Loucy (cell line): ENCODE data around the gene ACBD5.
"Not testable (repeated sequence)": the region's sequence is repeated elsewhere in the genome, so short reads cannot be mapped to it uniquely, and the experiment has no call there.

Experiments
- H2AFZ ChIP-seq: fragments of 200-600 bp; sonication (generic); 2 replicates; pipeline ENCODE4 v1.6.0; 2016; ENCODE audit warnings: antibody characterized with exemption, mild to moderate bottlenecking, low read length, moderate library complexity
- H3F3A ChIP-seq: fragments of 200-600 bp; 2 replicates; pipeline ENCODE4 v1.6.0; 2016; ENCODE audit warnings: antibody characterized with exemption, low read depth, mild to moderate bottlenecking
- H3K27me3 ChIP-seq: fragments of 200-600 bp; sonication (generic); 2 replicates; pipeline ENCODE4 v1.6.1; 2014; ENCODE audit warnings: low read length, mild to moderate bottlenecking; ENCODE audit not compliant: insufficient read depth, poor library complexity, severe bottlenecking
- H3K36me3 ChIP-seq: fragments of 200-600 bp; sonication (generic); 2 replicates; pipeline ENCODE4 v1.6.1; 2016; ENCODE audit warnings: low read length; ENCODE audit not compliant: insufficient read depth
- H3K4me1 ChIP-seq: fragments of 200-600 bp; sonication (generic); 2 replicates; pipeline ENCODE4 v1.5.1; 2014; ENCODE audit warnings: low read length, mild to moderate bottlenecking; ENCODE audit not compliant: insufficient read depth, poor library complexity, severe bottlenecking
- H3K4me2 ChIP-seq: fragments of 200-600 bp; sonication (generic); 2 replicates; pipeline ENCODE4 v1.6.0; 2014; ENCODE audit warnings: antibody characterized with exemption, low read length, low read depth, mild to moderate bottlenecking; ENCODE audit not compliant: poor library complexity, severe bottlenecking
- H3K4me3 ChIP-seq: fragments of 200-600 bp; sonication (generic); 2 replicates; pipeline ENCODE4 v1.5.1; 2014; ENCODE audit warnings: low read length, mild to moderate bottlenecking, mixed read lengths; ENCODE audit not compliant: poor library complexity, severe bottlenecking
- H3K79me2 ChIP-seq: fragments of 200-600 bp; sonication (generic); 2 replicates; pipeline ENCODE4 v1.6.1; 2014; ENCODE audit warnings: low read length; ENCODE audit not compliant: insufficient read depth
- H3K9ac ChIP-seq: fragments of 200-600 bp; sonication (generic); 2 replicates; pipeline ENCODE4 v1.6.0; 2014; ENCODE audit warnings: mild to moderate bottlenecking, low read depth, low read length, moderate library complexity; ENCODE audit not compliant: poor library complexity, severe bottlenecking
- H3K9me2 ChIP-seq: fragments of 200-600 bp; sonication (generic); replicated peaks from 2 replicates; pipeline ENCODE4 v1.6.1; 2016; ENCODE audit warnings: low read depth, low read length, mixed read lengths
- H3K9me3 ChIP-seq: fragments of 200-600 bp; sonication (generic); 2 replicates; pipeline ENCODE4 v1.6.1; 2014; ENCODE audit warnings: mild to moderate bottlenecking, antibody characterized with exemption, low read length, low read depth; ENCODE audit not compliant: insufficient read depth
- H4K20me1 ChIP-seq: fragments of 200-600 bp; sonication (generic); 2 replicates; pipeline ENCODE4 v1.6.0; 2014; ENCODE audit warnings: antibody characterized with exemption, low read length, mild to moderate bottlenecking; ENCODE audit not compliant: insufficient read depth, poor library complexity, severe bottlenecking
- EZH2phosphoT487 ChIP-seq: fragments of 200-600 bp; IDR thresholded peaks from 2 replicates; pipeline ENCODE4 v1.6.1; 2018; ENCODE audit warnings: antibody characterized with exemption, mild to moderate bottlenecking, moderate library complexity, borderline replicate concordance
- TF ChIP-seq, protein P1 (sequence below): fragments of 200-600 bp; sonication (generic); conservative IDR thresholded peaks from 2 replicates; pipeline ENCODE4 v1.5.1; 2014; ENCODE audit warnings: mild to moderate bottlenecking, antibody characterized with exemption, low read length

The ACBD5 gene, protein sequence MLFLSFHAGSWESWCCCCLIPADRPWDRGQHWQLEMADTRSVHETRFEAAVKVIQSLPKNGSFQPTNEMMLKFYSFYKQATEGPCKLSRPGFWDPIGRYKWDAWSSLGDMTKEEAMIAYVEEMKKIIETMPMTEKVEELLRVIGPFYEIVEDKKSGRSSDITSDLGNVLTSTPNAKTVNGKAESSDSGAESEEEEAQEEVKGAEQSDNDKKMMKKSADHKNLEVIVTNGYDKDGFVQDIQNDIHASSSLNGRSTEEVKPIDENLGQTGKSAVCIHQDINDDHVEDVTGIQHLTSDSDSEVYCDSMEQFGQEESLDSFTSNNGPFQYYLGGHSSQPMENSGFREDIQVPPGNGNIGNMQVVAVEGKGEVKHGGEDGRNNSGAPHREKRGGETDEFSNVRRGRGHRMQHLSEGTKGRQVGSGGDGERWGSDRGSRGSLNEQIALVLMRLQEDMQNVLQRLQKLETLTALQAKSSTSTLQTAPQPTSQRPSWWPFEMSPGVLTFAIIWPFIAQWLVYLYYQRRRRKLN

GRCh38 chr10:27240212-27241009 lies at the start of gene ACBD5:
Gene ACBD5, minus strand, starts transcription at chr10:27240797. Its CDS starts 109 bp downstream, at chr10:27240688.
- Histone ChIP-seq H3K9me3 (no peaks in the 10 kb centered on the region), H3K9me2 (no peaks in the 10 kb centered on the region), H3K79me2 (peaks cover 34% of the 10 kb centered on the region), H3K4me3 (peak within 1 kb of the TSS; percentile 90), H3F3A (peaks cover 6% of the 10 kb centered on the region), H3K27me3 (no peaks in the 10 kb centered on the region), H3K4me1 (peaks cover 16% of the 10 kb centered on the region), H3K4me2 (peak within 1 kb of the TSS; percentile 91), H3K36me3 (no peaks in the 10 kb centered on the region), H4K20me1 (no peaks in the 10 kb centered on the region), H2AFZ (peak within 1 kb of the TSS; percentile 92), H3K9ac (peak within 1 kb of the TSS; percentile 98)
- no peak for TF ChIP-seq EZH2phosphoT487
- TF ChIP-seq, protein P1, sequence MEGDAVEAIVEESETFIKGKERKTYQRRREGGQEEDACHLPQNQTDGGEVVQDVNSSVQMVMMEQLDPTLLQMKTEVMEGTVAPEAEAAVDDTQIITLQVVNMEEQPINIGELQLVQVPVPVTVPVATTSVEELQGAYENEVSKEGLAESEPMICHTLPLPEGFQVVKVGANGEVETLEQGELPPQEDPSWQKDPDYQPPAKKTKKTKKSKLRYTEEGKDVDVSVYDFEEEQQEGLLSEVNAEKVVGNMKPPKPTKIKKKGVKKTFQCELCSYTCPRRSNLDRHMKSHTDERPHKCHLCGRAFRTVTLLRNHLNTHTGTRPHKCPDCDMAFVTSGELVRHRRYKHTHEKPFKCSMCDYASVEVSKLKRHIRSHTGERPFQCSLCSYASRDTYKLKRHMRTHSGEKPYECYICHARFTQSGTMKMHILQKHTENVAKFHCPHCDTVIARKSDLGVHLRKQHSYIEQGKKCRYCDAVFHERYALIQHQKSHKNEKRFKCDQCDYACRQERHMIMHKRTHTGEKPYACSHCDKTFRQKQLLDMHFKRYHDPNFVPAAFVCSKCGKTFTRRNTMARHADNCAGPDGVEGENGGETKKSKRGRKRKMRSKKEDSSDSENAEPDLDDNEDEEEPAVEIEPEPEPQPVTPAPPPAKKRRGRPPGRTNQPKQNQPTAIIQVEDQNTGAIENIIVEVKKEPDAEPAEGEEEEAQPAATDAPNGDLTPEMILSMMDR: no peak

GRCh38 chr10:27285093-27285492 lies 44.5 kb upstream of the ACBD5 start:
- Histone ChIP-seq H3K79me2 (no peaks in the 10 kb centered on the region), H3K4me2 (no peak overlapping the region), H3K4me1 (no peaks in the 10 kb centered on the region), H3K9ac (no peak overlapping the region), H3K36me3 (no peaks in the 10 kb centered on the region), H3K4me3 (no peak overlapping the region), H3F3A (no peaks in the 10 kb centered on the region), H3K9me2 (no peaks in the 10 kb centered on the region), H4K20me1 (no peaks in the 10 kb centered on the region), H3K9me3 (no peaks in the 10 kb centered on the region), H2AFZ (no peak overlapping the region), H3K27me3 (no peaks in the 10 kb centered on the region)
- TF ChIP-seq EZH2phosphoT487: no peak
- TF ChIP-seq, protein P1: peak; percentile 52

- Histone ChIP-seq H2AFZ (no peak overlapping the region), H3K4me2 (no peak overlapping the region), H3K79me2 (no peaks in the 10 kb centered on the region), H3K36me3 (no peaks in the 10 kb centered on the region), H3F3A (no peaks in the 10 kb centered on the region), H3K4me1 (no peaks in the 10 kb centered on the region), H3K9me2 (no peaks in the 10 kb centered on the region), H4K20me1 (no peaks in the 10 kb centered on the region), H3K27me3 (no peaks in the 10 kb centered on the region), H3K9me3 (no peaks in the 10 kb centered on the region), H3K9ac (no peak overlapping the region), H3K4me3 (no peak overlapping the region)
- no peak for TF ChIP-seq EZH2phosphoT487
- TF ChIP-seq, protein P1: no peak
These were observed 36.0 kb upstream of the ACBD5 start for GRCh38 chr10:27276581-27276980.

- not testable (repeated sequence) for H3K4me3 ChIP-seq, H3K9me3 ChIP-seq, H3K9ac ChIP-seq, H2AFZ ChIP-seq, H3K4me2 ChIP-seq, H3K4me1 ChIP-seq, H3F3A ChIP-seq, H3K27me3 ChIP-seq, H3K9me2 ChIP-seq, H3K36me3 ChIP-seq, H3K79me2 ChIP-seq, H4K20me1 ChIP-seq
These were observed 25.4 kb upstream of the ACBD5 start for GRCh38 chr10:27266025-27266424.

DNA sequence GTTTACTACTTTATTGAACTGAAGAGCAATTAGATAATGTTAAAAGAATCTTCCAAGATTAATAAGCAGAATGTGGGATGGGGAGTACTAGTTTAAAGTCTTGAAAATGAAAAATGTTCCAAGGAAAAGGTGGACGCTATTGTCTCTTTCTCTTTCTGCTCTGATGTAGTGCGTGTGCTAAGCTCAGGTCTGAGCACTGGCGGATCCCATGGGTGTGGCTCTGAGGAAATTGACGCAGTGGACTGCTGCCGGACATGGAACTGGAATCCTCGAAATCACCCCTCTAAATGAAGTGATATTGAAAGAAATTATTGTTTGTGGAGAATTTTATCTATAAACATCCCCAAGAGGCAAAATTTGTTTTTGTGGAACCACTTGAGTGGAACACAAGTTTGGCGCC lies 22.2 kb upstream of the ACBD5 start:
- not testable (repeated sequence) for H2AFZ ChIP-seq, H3K4me2 ChIP-seq, H3K4me3 ChIP-seq, H3K4me1 ChIP-seq, H3K9me2 ChIP-seq, H4K20me1 ChIP-seq, H3K27me3 ChIP-seq, H3F3A ChIP-seq, H3K9me3 ChIP-seq, H3K9ac ChIP-seq, H3K79me2 ChIP-seq, H3K36me3 ChIP-seq
